GM12873 (cell line): Measurements from ENCODE around the gene TNFRSF6B.

Experiments used
- CTCF ChIP-seq: IDR thresholded peaks from 2 replicates; pipeline ENCODE4 v1.5.1; 2012; ENCODE audit warnings: low read depth, mild to moderate bottlenecking, moderate library complexity, low read length, control low read depth; ENCODE audit not compliant: insufficient read depth; ENCODE audit errors: missing control alignments

The TNFRSF6B gene

GRCh38 chr20:63699466-63700198 lies 3.2 kb downstream of the TNFRSF6B start:
- TF ChIP-seq CTCF, result no peak

- TF ChIP-seq CTCF, result no peak
Measured at GRCh38 chr20:63700199-63701050, 4.0 kb downstream of the TNFRSF6B start.

GRCh38 chr20:63701051-63701328 lies 4.5 kb downstream of the TNFRSF6B start:
- no peak for TF ChIP-seq CTCF

GRCh38 chr20:63701329-63702035 lies 5.0 kb downstream of the TNFRSF6B start:
- no peak for TF ChIP-seq CTCF

- TF ChIP-seq CTCF, result no peak
Measured at GRCh38 chr20:63702036-63702665, 5.7 kb downstream of the TNFRSF6B start.

- TF ChIP-seq CTCF, result no peak
Measured at GRCh38 chr20:63702751-63703470, 6.5 kb downstream of the TNFRSF6B start.
